Panc1 (cell line): ENCODE data around the gene PIGS. TPM values are rescaled to one million over a fixed set of nuclear protein-coding genes. Genes with fewer than 3 reads are reported as not detected.

Experiments
- ATAC-seq: fragments of 200-7000 bp; cut with Tn5 transposase; 2 replicates; pipeline ENCODE4 v1.9.1; 2020; ENCODE audit warnings: mild to moderate bottlenecking, moderate library complexity
- BruUV-seq: library from RNA; stranded (reverse); fragments of 400-500 nt; replicated peaks from 2 replicates; lab custom pipeline; 2021; lab: Mats Ljungman, UMichigan
- CTCF ChIA-PET: fragments of 300-600 bp; sonication (Branson Sonifier 250); formaldehyde crosslinking; loops from one replicate; lab custom pipeline; 2022; ENCODE audit warnings: antibody characterized with exemption; lab: Charles Lee
- POLR2A ChIA-PET: fragments of 300-600 bp; sonication (Branson Sonifier 250); formaldehyde crosslinking; loops from one replicate; lab custom pipeline; 2022; ENCODE audit warnings: antibody characterized with exemption; lab: Charles Lee
- DNase-seq: peaks from one replicate; pipeline ENCODE4 v3.0.0-alpha.2; 2010; ENCODE audit warnings: low read depth, low spot score
- H3K27ac ChIP-seq: 2 replicates; pipeline ENCODE4 v1.5.1; 2011; ENCODE audit warnings: mild to moderate bottlenecking, low read length, inconsistent platforms
- H3K27me3 ChIP-seq: fragments of 200-500 bp; sonication (Bioruptor generic); 2 replicates; pipeline ENCODE4 v1.6.0; 2014; ENCODE audit warnings: low read length, inconsistent platforms; ENCODE audit not compliant: control insufficient read depth, insufficient read depth
- H3K36me3 ChIP-seq: fragments of 200-500 bp; sonication (Bioruptor generic); 2 replicates; pipeline ENCODE4 v1.5.1; 2014; ENCODE audit warnings: inconsistent platforms, mild to moderate bottlenecking, low read length, moderate library complexity; ENCODE audit not compliant: control insufficient read depth, insufficient read depth
- H3K4me1 ChIP-seq: 2 replicates; pipeline ENCODE4 v1.5.1; 2011; ENCODE audit warnings: inconsistent platforms, mild to moderate bottlenecking, low read length, moderate library complexity; ENCODE audit not compliant: control insufficient read depth, insufficient read depth
- H3K4me3 ChIP-seq, 2 experiments: 2 replicates each; pipeline ENCODE4 v1.5.1; 2011 to 2012; ENCODE audit warnings: low read depth in 2 of 2, low read length in 2 of 2, mild to moderate bottlenecking in 2 of 2, inconsistent platforms in 1 of 2, moderate library complexity in 1 of 2
- H3K9me3 ChIP-seq: fragments of 200-500 bp; sonication (Bioruptor generic); 2 replicates; pipeline ENCODE4 v1.5.1; 2014; ENCODE audit warnings: low read depth, mild to moderate bottlenecking, inconsistent platforms, low read length, moderate library complexity; ENCODE audit not compliant: control insufficient read depth, insufficient read depth
- CTCF ChIP-seq: fragments of 450-650 bp; IDR thresholded peaks from 2 replicates; pipeline ENCODE4 v1.5.1; 2017; ENCODE audit warnings: mild to moderate bottlenecking
- POLR2AphosphoS5 ChIP-seq: IDR thresholded peaks from 2 replicates; pipeline ENCODE4 v1.6.1; 2012; ENCODE audit warnings: mild to moderate bottlenecking, low read depth, low read length, moderate library complexity
- REST ChIP-seq, 2 experiments: IDR thresholded peaks; 2 replicates each; pipeline ENCODE4 v1.6.1; 2011 to 2012; ENCODE audit warnings: low read depth in 2 of 2, control low read depth in 1 of 2, low read length in 1 of 2, mild to moderate bottlenecking in 1 of 2, moderate library complexity in 1 of 2; ENCODE audit not compliant: insufficient read depth in 1 of 2
- SIN3A ChIP-seq: IDR thresholded peaks from 2 replicates; pipeline ENCODE4 v1.6.1; 2012; ENCODE audit warnings: low read depth, mild to moderate bottlenecking, low read length, moderate library complexity, borderline replicate concordance; ENCODE audit not compliant: insufficient read depth
- TCF7L2 ChIP-seq: IDR thresholded peaks from 2 replicates; pipeline ENCODE4 v1.6.1; 2011; ENCODE audit warnings: mild to moderate bottlenecking, low read depth, low read length, inconsistent platforms
- in situ Hi-C: cut with HindIII; loops from 2 replicates; pipeline ENCODE4 v1.10.0; 2016; ENCODE audit warnings: low sequenced_read_pairs, low pct_unique_long_range_greater_than_20kb
- intact Hi-C: fragments of 100-400 bp; cut with micrococcal nuclease; formaldehyde crosslinking; loops from one replicate; pipeline ENCODE4 v1.10.0; 2022; ENCODE audit not compliant: unreplicated experiment
- total RNA-seq: library from RNA; stranded (reverse); gene quantifications from one replicate; pipeline ENCODE4 v1.2.1, GENCODE V29; 2021; ENCODE audit not compliant: unreplicated experiment

PIGS gene
- total RNA-seq, 1 experiment from 2014 or later, result 78.8 TPM

GRCh38 chr17:28524476-28525424, 46.6 kb downstream of the PIGS start:
- BruUV-seq, result no TSS peak

More at GRCh38 chr17:28524476-28525424, 46.6 kb downstream of the PIGS start:
- Histone ChIP-seq H3K4me1 (no peaks in the 10 kb centered on the region), H3K36me3 (no peaks in the 10 kb centered on the region), H3K9me3 (no peaks in the 10 kb centered on the region), H3K4me3 (no peak overlapping the region), H3K27me3 (no peaks in the 10 kb centered on the region), H3K27ac (no peak overlapping the region)
- ATAC-seq, result no peak
- no peak for TF ChIP-seq SIN3A
- TF ChIP-seq POLR2AphosphoS5, result no peak
- no peak for TF ChIP-seq TCF7L2
- no peak for TF ChIP-seq REST (IDR thresholded peaks at IDR 0.05; ENCODE audit: insufficient read depth in 1 of 2, low read depth in 2 of 2, low read length in 1 of 2)
- TF ChIP-seq CTCF, result no peak
- CTCF ChIA-PET, result no interaction called here
- POLR2A ChIA-PET, result interaction anchor here (0.6 kb wide), 1 partner anchor 194 kb away, joined by 3 read pairs; no protein-coding TSS in a partner anchor
- DNase-seq, result no peak
- in situ Hi-C loops, result no loop called here
- intact Hi-C loops, result no loop called here
